GM18868 (cell line): ENCODE data around the gene ST6GALNAC3.
A peak's percentile ranks its signal among the peaks of the same experiment; 100 is the strongest.

Experiments
- ATAC-seq: cut with Tn5 transposase; IDR thresholded peaks from one replicate; pipeline ENCODE4 v1.9.1; 2021; ENCODE audit warnings: mild to moderate bottlenecking, moderate library complexity; ENCODE audit not compliant: unreplicated experiment

The ST6GALNAC3 gene

DNA sequence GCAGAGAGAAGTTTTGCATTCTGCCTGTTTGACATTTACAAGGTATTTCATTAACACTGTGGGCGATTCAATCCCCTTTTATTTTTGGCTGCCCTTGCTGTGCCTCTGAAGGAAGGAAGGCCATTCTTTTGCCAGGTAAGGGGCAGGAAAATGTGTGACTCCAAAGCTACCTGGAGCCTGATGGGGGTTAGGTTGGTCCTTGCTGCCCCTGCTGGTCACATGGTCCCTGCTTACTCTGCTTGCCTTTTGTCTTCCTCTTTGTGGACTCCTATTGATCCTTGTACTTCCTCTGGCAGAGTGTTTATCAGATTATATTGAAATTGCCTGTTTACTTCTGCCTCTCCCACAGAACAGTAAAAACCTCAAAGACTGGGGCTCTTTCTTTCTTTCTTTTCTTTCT is 65.7 kb downstream of the ST6GALNAC3 start:
- ATAC-seq = no peak

DNA sequence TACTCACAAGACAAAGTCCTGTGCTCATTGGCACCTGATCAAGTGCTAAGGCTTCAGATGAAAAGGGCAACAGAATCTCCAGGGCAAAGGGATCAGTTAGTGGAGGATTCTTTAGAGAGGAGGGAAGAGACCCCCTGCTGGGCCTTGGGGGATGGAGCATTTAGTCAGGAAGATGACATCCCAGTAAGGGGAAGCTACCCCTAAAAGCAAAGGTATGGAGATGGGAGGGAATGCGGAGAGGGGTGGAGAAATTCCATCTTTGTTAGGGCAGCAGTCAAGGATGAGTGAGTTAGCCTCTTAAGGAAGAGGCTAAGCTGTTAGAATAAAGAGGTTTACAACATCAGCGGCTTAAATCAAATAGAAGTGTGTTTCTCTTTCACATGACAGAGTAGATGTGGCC is 67.4 kb downstream of the ST6GALNAC3 start:
- ATAC-seq = no peak

DNA sequence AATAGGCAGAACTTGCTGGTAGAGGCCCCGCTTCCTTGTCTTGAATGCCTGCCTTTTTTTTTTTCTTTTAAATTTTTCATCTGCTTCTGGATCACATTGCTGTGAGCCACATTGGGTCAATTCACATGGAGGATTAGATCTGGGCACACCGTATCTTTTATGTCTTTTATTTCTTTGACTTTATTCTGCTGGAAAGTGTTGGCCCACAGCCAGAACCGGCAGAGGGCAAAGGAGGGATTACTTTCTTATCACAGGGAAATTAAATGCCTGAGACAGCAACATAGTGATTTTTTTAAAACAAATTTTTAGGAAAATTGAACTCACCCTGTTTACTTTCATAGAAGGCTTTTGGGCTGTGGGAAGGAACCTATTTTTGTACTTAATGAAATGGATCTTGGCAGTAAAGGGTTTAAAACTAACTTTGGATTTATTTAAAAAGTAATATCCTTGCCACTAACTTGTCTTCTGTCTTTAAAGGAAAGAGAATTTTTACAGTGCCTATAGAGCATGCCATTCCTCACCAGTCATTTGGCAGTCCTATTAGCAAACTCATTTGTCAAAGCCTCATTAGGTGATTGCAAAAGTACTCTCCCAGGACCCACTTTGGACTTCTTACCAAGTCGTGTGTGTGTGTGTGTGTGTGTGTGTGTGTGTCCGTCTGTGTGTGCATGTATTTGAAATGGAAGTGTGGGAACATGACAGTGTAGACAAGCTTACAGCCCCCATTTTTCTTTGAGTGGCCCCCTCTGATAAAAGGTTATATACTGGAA is 68.4 kb downstream of the ST6GALNAC3 start:
- no peak for ATAC-seq

DNA sequence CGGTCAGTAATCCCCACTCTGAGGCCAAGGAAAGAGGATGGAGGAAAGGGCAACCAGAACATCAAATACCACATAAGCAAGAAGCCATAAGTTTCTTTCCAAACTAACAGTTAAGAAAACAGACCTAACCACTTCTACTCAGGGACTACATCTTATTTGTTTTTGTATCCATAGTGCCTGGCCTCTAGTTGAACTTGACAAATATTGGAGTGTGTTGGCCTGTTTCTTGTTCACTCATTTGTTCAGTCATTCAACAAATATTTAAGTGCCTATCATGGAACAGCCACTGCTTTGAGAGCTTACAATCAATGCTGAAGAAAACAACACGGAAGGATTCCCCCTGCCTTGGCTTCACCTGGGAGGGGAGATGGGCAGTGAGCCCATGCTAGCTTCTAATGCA is 69.7 kb downstream of the ST6GALNAC3 start:
- no peak for ATAC-seq

DNA sequence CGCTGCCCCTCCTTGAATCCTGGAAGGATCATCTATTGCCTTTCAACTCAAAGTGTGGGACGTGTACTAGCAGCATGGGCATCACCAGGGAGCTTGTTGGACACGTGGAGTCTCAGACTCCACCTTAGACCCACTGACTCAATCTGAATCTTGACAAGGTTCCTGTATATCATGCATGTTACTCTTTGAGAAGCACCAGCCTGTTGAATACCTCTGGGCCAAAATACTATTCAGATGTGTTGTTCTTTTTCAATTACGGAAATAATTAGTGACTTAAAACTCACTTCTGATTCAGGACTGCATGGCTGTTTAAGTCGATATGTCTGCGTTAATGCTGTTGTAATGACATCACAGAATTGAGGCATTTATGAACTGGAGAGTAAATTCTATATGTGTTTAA is 70.8 kb downstream of the ST6GALNAC3 start:
- no peak for ATAC-seq

DNA sequence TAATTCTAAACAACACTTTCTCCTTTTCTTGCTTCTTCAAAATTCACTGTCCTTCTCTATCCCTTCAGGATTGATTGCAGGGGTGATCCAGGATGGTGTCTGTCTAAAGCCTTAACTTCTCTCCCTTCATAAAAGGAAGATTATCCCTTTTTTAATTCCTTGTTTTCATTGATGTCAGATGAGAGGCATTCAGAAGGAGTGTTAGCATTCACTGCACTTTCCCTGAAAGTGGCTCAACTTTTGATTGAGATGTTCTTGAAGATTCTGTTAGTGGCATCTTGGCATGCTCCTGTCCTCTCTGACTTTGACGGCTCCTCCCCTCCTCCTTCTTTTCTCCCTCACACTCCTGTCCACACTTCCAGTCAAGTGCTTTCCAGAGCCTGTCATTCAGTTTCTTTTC is 71.6 kb downstream of the ST6GALNAC3 start:
- no peak for ATAC-seq

DNA sequence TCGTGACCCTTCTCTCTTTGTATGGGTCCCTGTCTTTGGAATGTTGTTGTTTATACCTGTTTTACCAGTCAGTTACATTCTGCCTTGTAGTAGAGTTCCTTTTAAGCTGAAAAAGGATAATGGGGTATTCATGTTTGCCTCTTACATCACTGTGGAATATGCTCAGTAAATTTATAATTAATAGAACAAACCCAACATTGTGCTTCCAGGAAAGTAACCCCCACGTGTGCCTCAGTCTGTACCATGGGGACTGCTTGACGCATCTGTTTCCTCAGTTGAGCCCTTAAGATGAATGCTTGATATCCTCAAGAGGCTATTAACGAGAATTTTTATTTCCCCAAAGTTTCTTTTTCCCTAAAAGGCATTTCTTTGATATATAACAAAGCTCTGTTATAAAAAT is 73.4 kb downstream of the ST6GALNAC3 start:
- ATAC-seq = no peak

DNA sequence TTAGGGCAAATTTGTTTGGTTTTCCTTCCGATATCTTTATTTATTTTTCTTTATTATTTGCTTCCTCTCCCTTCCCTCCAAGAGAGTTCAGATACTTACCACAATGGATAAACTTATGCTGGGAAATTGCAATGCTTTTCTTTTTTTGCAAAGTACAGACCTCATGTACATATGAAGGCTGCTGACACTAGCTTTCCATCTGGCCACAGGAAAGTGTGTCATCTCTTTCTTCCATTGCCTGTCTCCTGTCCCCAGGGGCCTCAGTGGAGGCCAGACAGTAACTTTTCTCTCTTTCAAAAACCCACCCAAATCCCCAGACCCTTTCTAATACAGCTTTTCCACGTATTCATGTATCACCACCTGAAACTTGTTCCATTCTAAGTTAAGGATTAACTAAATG is 73.9 kb downstream of the ST6GALNAC3 start:
- no peak for ATAC-seq

DNA sequence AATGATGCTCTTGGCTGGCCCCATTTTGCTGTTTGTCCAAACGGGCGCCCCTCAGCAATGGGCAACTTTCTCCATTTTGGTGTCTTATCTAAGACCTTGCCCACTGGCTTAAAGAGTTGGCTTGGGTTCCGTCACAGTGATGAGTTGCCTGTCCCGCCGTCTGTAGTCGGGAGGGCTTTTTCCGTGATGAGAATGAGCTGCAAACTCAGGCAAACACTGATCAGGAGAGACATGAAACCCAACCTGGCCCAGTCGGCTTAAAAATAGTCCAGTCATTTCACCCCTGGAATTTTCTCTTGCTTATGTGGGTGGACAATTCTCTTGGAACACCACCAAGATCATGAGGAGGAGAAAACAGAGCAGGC is 79.3 kb downstream of the ST6GALNAC3 start:
- peak; percentile 0 for ATAC-seq

DNA sequence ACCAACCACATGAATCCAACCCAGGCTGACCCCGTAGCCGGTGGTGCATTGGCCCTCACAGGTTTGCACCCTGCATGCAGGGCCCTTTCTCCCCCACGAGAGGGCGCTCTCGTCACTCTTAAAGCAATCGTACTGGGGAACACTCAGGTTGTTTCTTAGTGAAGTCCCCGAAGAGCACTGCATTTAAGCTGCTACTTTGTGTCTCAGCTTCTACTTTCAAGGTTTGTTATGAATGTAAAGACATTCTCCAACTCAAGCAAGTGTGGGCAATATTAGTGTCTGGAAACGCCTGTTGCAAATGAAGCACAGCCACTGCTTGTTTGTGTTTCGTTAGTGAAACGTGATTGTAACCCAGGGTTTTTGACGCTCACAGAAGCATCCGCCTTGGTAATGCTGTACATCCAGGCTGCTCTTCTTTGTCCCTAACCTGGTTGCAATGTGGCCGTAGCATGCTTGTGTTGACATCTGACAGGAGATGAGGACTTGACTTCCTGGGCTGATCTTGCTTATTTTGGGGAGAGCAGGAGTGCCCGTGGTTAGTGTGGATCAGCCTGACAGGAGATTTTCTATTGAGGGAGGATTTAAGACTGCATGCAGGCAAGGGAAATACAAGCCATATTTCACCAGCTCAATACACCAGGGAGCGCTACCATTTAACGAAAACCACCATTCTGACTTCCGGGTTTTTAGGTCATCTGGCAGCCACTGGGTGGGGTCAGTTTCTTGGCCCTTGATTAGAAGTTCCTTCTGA is 79.8 kb downstream of the ST6GALNAC3 start:
- peak; percentile 93 for ATAC-seq

DNA sequence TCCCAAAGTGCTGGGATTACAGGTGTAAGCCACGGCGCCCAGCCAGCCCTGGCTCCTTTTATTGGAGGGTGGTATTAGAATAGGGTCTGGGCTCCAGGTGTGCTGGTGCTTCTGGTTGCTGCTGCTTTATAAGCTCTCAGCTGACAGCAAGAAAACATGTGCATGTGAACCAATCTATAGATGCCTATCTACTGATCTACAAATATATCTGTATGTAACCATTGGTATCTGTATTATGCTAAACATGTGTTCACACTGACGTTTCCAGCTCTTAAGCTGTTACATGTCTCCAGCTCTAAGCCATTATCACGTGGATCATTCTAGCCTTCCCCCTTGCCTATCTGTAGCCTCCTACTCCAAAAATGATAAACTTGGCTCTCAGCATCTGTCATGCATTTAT is 82.4 kb downstream of the ST6GALNAC3 start:
- no peak for ATAC-seq

DNA sequence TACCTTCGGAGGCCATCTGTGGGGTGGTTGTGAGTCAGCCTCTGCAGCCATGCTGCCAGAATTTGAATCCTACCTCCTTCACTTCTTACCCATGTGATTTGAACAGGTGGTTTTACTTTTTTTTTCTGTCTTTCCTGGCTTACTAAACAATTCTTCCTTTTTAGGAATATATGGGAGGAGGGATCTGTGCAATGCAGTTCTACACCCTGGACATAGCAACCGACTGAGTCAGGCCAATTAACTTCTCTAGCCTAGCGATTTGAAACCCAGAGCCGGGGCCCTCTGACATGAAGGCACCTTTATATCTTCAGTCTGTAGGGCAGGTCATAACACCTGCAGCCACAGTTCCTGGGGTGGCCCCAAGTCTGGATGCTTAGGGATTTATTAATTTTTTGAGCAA is 83.6 kb downstream of the ST6GALNAC3 start:
- no peak for ATAC-seq

DNA sequence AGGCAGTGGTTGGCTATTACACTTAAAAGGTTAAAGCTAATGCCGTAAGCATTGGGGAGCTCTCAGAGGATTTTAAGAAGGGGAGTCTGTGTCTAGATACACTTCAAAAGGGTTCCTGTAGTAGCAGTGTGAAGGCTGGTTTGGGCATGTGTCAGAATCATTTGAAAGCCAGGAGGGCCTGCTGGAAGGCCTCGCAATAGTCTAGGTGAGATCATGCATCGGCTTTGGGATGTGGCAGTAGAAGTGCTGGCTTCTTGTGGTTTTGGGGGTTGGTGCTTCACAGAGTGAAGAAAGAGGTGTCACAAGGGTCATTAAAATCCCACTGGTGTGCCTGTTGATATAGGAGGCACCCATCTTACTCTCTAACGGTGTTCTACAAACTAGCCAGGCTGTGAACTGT is 85.7 kb downstream of the ST6GALNAC3 start:
- no peak for ATAC-seq

DNA sequence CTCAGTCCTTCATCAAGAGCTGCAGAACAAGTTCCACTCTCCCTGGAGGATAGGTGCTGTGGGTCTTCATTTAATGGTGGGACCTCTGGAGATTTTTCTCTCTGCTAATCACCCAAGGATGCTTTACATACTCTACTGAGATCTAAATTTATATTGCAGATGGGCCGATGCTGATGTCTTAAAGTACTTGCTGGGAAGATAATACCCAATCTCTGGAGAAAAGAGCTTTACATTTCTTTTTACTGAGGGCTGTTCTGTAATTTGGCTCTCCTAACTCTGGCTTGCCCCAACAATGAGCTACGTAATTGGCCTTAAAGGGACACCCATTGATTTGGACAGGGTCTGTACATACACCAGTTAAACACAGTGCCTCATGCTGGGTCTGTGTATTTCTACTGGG is 86.9 kb downstream of the ST6GALNAC3 start:
- no peak for ATAC-seq

DNA sequence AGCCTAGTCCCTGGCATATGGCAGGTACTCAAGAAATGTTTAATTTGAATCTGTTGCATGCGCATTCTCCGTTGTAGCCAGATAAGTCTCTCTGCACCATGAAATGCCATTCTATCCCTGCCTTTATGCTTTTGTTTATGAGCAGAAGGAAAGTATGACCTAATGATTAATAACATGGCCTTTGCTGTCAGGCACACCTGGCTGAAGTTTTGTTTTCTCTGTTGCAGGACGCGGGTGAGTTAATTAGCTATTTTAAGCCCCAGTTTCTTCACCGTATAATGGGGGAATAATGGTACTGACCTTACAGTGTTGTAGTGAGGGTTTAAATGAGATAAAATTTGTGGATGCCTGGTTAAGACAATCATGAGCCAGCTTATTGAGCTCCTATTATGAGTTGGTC is 87.7 kb downstream of the ST6GALNAC3 start:
- no peak for ATAC-seq

DNA sequence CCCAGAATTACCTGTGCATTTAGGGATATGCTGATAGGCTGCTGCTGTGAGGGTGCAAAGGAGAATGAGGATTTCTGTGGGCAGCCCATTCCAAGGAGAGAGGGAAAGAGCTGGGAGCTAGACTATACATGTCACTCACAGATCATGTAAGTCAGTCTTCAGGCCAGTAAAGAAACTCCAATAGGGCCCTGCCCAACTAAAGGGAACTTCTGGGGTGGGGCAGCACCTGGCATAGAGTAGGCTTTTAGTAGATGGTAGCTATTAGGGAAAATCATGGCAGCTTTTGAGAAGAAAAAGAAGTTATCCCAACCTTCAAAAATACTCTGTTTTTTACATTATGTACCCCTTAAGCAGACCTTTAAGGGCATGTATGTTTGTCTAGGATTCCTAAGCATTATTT is 89.6 kb downstream of the ST6GALNAC3 start:
- ATAC-seq = no peak

DNA sequence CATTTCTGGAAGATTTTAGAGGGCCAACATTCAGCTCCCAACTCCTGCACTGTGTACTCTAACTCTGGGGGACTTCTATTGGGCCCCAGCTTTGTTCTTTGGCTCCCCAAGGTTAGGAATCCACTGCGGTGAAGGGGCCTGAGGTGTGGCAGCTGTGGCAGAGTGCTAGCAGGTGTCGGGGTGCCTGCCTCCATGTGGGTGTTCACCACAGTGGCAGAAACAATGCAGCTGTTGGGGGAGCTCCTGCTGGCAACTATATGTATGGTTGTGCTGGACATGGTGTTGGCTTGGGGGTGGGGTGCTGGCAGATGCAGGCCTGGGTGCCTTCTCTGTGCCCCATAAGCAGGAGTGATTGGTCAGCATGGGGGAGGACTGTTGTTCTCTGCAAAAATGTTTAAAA is 95.5 kb downstream of the ST6GALNAC3 start:
- ATAC-seq = no peak

DNA sequence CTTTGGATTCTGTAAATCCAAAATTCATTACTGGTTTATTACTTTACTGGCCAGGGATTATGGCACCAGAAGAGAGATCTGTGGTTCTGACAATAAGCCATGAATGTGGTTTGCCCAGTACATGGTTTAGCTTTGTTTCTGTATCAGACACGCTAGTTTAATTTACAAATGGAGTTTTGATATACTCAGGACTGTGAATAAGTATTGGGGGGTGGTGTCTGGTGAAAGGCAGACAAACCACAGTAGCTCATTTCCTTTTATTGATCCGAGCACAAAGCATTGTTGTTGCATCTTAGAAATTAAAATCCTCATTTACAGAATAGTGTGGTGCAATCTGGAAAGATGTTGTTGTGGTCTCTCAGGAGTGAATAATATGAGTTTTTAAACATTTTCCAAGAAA is 96.0 kb downstream of the ST6GALNAC3 start:
- no peak for ATAC-seq

DNA sequence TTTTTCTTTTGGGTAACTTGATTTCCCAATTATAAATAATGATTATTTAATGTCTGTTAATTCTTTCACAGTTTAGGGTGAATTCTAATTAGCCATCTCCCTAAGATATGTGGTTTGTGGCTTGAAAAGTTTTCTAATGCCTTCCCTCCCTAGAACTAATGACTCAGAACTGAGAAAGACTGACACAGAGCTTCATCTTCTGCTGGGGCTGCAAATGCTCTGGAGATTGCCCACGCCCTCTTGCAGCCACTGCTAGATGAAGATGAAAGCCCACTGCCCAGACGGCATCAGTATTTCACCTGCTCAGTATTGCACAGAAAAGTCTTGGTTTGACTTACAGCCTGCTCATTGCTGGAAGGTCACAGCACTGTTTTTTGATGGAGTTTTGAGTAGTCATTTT is 101.5 kb downstream of the ST6GALNAC3 start:
- no peak for ATAC-seq

DNA sequence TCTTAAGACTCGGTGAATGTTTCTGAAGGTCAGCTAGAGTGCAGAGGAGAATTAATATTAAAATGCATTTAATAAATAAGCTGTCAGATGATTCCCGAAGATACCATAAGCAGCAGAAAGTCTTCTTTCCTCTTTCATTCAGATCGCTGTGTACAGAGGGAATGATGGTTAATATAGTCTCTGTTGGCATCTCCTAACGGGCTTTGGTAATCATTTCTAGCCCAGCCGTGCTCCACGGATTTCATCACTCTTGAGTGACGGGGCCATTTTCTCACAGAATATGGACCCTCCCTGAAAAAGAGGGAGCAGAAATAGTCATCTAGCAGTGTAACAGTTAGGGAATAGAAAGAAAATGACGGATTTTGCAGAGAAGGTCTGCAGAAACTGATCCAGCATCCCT is 103.1 kb downstream of the ST6GALNAC3 start:
- ATAC-seq = no peak

DNA sequence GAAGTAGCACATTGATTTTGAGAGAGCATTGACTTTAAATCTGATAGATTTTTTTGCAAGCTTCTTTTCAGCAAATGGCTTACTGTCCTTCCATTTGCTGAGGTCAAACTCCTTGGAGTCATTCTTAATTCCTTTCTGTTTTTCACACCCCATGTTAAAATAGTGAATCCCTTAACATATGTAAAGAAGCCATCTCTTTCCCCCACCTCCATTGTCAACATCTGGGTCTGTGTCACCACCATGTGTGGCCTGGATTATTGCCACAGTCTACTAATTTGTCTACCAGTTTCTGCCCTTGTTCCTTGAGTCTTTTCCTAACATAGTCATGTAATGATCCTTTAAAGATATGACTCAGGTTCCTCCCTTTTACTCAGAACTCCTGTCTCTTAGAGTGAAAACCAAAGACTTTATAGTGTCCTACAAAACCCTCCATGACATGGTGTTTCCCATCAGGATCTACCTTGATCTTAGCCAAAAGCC is 104.7 kb downstream of the ST6GALNAC3 start:
- ATAC-seq = no peak

DNA sequence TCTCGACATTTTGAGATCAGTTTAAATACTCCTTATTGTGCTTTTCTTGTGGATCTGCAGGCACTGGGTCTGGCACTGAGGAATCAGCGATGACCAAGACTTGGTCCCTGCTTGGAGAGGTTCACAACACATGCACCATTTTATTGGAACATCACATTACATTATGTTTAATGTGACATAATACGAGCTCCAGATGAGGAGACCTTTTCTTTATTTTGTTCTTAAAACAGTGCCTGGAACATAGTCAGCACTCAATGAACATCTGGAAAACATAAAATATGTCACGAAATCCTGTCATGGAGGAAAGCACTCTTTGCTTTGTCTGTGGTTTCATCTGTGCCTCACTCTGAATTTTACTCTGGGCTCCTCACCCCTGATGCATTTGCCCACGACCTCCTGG is 110.7 kb downstream of the ST6GALNAC3 start:
- no peak for ATAC-seq
